DND-41 (cell line): Measurements from ENCODE around the gene COQ8B.

Experiments
- ATAC-seq: fragments of 200-7000 bp; cut with Tn5 transposase; 3 replicates; pipeline ENCODE4 v1.9.1; 2021; ENCODE audit warnings: low read depth; ENCODE audit not compliant: insufficient read depth
- DNase-seq: peaks from one replicate; pipeline ENCODE4 v3.0.0-alpha.2; 2020
- H2AFZ ChIP-seq: 2 replicates; pipeline ENCODE4 v1.6.0; 2012; ENCODE audit warnings: low read depth, low read length
- H3K27ac ChIP-seq: 2 replicates; pipeline ENCODE4 v1.5.1; 2012; ENCODE audit warnings: low read length, inconsistent platforms
- H3K27me3 ChIP-seq: fragments of 200-600 bp; sonication (generic); 2 replicates; pipeline ENCODE4 v1.6.0; 2012; ENCODE audit warnings: low read length, mild to moderate bottlenecking, inconsistent platforms; ENCODE audit not compliant: insufficient read depth, poor library complexity
- H3K36me3 ChIP-seq: 2 replicates; pipeline ENCODE4 v1.5.1; 2012; ENCODE audit warnings: low read length, inconsistent platforms; ENCODE audit not compliant: insufficient read depth
- H3K4me1 ChIP-seq: 2 replicates; pipeline ENCODE4 v1.5.1; 2012; ENCODE audit warnings: mild to moderate bottlenecking, low read length; ENCODE audit not compliant: insufficient read depth
- H3K4me2 ChIP-seq: 2 replicates; pipeline ENCODE4 v1.6.0; 2012; ENCODE audit warnings: mild to moderate bottlenecking, moderate library complexity, low read length, inconsistent platforms; ENCODE audit not compliant: insufficient read depth
- H3K4me3 ChIP-seq, 2 experiments: fragments of 200-600 bp in 1 of 2; shearing (Covaris generic) in 1 of 2; 2 replicates each; pipeline ENCODE4 v1.5.1; 2012 to 2016; ENCODE audit warnings: inconsistent platforms in 2 of 2, low read length in 2 of 2, mild to moderate bottlenecking in 2 of 2, low read depth in 1 of 2, moderate library complexity in 1 of 2
- H3K79me2 ChIP-seq: 2 replicates; pipeline ENCODE4 v1.6.0; 2012; ENCODE audit warnings: low read length, inconsistent platforms; ENCODE audit not compliant: insufficient read depth
- H3K9ac ChIP-seq: 2 replicates; pipeline ENCODE4 v1.6.0; 2012; ENCODE audit warnings: low read depth, mild to moderate bottlenecking, inconsistent platforms, low read length, moderate library complexity
- H3K9me3 ChIP-seq: 2 replicates; pipeline ENCODE4 v1.5.1; 2012; ENCODE audit warnings: low read length, moderate library complexity, mild to moderate bottlenecking, inconsistent platforms; ENCODE audit not compliant: insufficient read depth, severe bottlenecking
- H4K20me1 ChIP-seq: 2 replicates; pipeline ENCODE4 v1.6.0; 2012; ENCODE audit warnings: low read length; ENCODE audit not compliant: insufficient read depth
- CTCF ChIP-seq: IDR thresholded peaks from 2 replicates; pipeline ENCODE4 v1.5.1; 2012; ENCODE audit warnings: borderline replicate concordance, low read length, moderate library complexity, mild to moderate bottlenecking; ENCODE audit not compliant: poor library complexity, severe bottlenecking; ENCODE audit errors: extremely low read depth
- EZH2 ChIP-seq: IDR thresholded peaks from 3 replicates; pipeline ENCODE4 v1.6.1; 2012; ENCODE audit warnings: borderline replicate concordance, low read depth, mild to moderate bottlenecking, moderate library complexity, low read length, inconsistent platforms; ENCODE audit not compliant: severe bottlenecking

COQ8B gene

GRCh38 chr19:40701758-40702157 is 14.9 kb downstream of the COQ8B start:
- TF ChIP-seq CTCF (no peak), EZH2 (no peak)
- no peak overlapping the region for H3K27ac ChIP-seq
- no peak for ATAC-seq
- DNase-seq = no peak
- H3K79me2 ChIP-seq = no peaks in the 10 kb centered on the region
- H3K4me1 ChIP-seq = no peaks in the 10 kb centered on the region
- no peak overlapping the region for H3K4me3 ChIP-seq
- H3K9me3 ChIP-seq = no peaks in the 10 kb centered on the region
- no peaks in the 10 kb centered on the region for H3K27me3 ChIP-seq
- peaks cover 35% of the 10 kb centered on the region for H3K36me3 ChIP-seq
- no peak overlapping the region for H2AFZ ChIP-seq
- no peak overlapping the region for H3K9ac ChIP-seq
- no peaks in the 10 kb centered on the region for H4K20me1 ChIP-seq
- no peak overlapping the region for H3K4me2 ChIP-seq

GRCh38 chr19:40700083-40700482 is 16.6 kb downstream of the COQ8B start:
- H3K36me3 ChIP-seq = peaks cover 36% of the 10 kb centered on the region
- no peaks in the 10 kb centered on the region for H3K4me1 ChIP-seq
- ATAC-seq = no peak

GRCh38 chr19:40697007-40697406 is 19.7 kb downstream of the COQ8B start:
- DNase-seq (no peak), ATAC-seq (no peak)
- no peak overlapping the region for H3K4me2 ChIP-seq
- H4K20me1 ChIP-seq = no peaks in the 10 kb centered on the region
- TF ChIP-seq EZH2 (no peak), CTCF (no peak)
- no peaks in the 10 kb centered on the region for H3K79me2 ChIP-seq
- peaks cover 14% of the 10 kb centered on the region; the same call in 1 of the 2 replicates for H3K36me3 ChIP-seq
- H3K27me3 ChIP-seq = no peaks in the 10 kb centered on the region
- no peaks in the 10 kb centered on the region for H3K4me1 ChIP-seq
- no peaks in the 10 kb centered on the region for H3K9me3 ChIP-seq
- no peak overlapping the region for H3K9ac ChIP-seq
- no peak overlapping the region for H2AFZ ChIP-seq
- H3K4me3 ChIP-seq = no peak overlapping the region
- no peak overlapping the region for H3K27ac ChIP-seq

More at GRCh38 chr19:40700083-40700482, 16.6 kb downstream of the COQ8B start:
- no peak for DNase-seq
- no peaks in the 10 kb centered on the region for H3K9me3 ChIP-seq
- no peaks in the 10 kb centered on the region for H4K20me1 ChIP-seq
- no peak overlapping the region for H2AFZ ChIP-seq
- no peak overlapping the region for H3K4me3 ChIP-seq
- no peak overlapping the region for H3K4me2 ChIP-seq
- no peaks in the 10 kb centered on the region for H3K27me3 ChIP-seq
- no peak overlapping the region for H3K27ac ChIP-seq
- no peak overlapping the region for H3K9ac ChIP-seq
- TF ChIP-seq CTCF (no peak), EZH2 (no peak)
- no peaks in the 10 kb centered on the region for H3K79me2 ChIP-seq

GRCh38 chr19:40695881-40696280 is 20.8 kb downstream of the COQ8B start:
- 0 out of 2 replicates have a peak, but pooled peaks cover 7% of the 10 kb centered on the region for H3K36me3 ChIP-seq
- ATAC-seq (no peak), DNase-seq (no peak)
- H3K9me3 ChIP-seq = no peaks in the 10 kb centered on the region
- no peak overlapping the region for H3K9ac ChIP-seq
- H3K4me3 ChIP-seq = no peak overlapping the region
- no peak overlapping the region for H3K27ac ChIP-seq
- H2AFZ ChIP-seq = no peak overlapping the region
- H3K4me1 ChIP-seq = peaks cover 6% of the 10 kb centered on the region
- H3K79me2 ChIP-seq = no peaks in the 10 kb centered on the region
- H4K20me1 ChIP-seq = no peaks in the 10 kb centered on the region
- H3K27me3 ChIP-seq = no peaks in the 10 kb centered on the region
- no peak for TF ChIP-seq CTCF
- no peak for TF ChIP-seq EZH2
- no peak overlapping the region for H3K4me2 ChIP-seq
